ENCODE data around the gene SPEM2. TPM values are rescaled to one million over a fixed set of nuclear protein-coding genes. Genes with fewer than 3 reads are reported as not detected.

Gene SPEM2
- total RNA-seq, 1 experiment from 2014 or later, result not detected

GRCh38 chr17:7429722-7430121 lies 4.3 kb downstream of the SPEM2 start:
- no peaks in the 10 kb centered on the region for H3K27me3 ChIP-seq (ENCODE audit: low read length)
- H3K9me3 ChIP-seq (ENCODE audit: low read length), result no peaks in the 10 kb centered on the region
- ChIA-PET CTCF (no interaction called here), POLR2A (ENCODE audit: unreplicated experiment) (no interaction called here)
- BruUV-seq (replicated peaks), result no TSS peak
- no peaks in the 10 kb centered on the region for H3K36me3 ChIP-seq (ENCODE audit: low read depth, low read length)
- H3K4me3 ChIP-seq (ENCODE audit: low read length), result no peak overlapping the region
- no peak overlapping the region for H3K4me2 ChIP-seq (ENCODE audit: low read length)
- H2AFZ ChIP-seq (ENCODE audit: low read length), result no peak overlapping the region
- intact Hi-C loops (cut with micrococcal nuclease), result no loop called here
- no peak overlapping the region for H3K27ac ChIP-seq (ENCODE audit: low read length)
- no peaks in the 10 kb centered on the region for H3K4me1 ChIP-seq (ENCODE audit: insufficient read depth, low read length)
- H4K20me1 ChIP-seq (ENCODE audit: low read length), result no peaks in the 10 kb centered on the region
- TF ChIP-seq EZH2 (IDR thresholded peaks at IDR 0.05; ENCODE audit: low read length, unreplicated experiment), result no peak
- TF ChIP-seq EZH2phosphoT487 (IDR thresholded peaks at IDR 0.05; ENCODE audit: borderline replicate concordance, low read length), result no peak
- TF ChIP-seq CTCF (conservative IDR thresholded peaks at IDR 0.05; ENCODE audit: low read depth, low read length), result no peak
- no peaks in the 10 kb centered on the region for H3K79me2 ChIP-seq (ENCODE audit: low read length)
- no peak overlapping the region for H3K9ac ChIP-seq (ENCODE audit: low read length)
- no peaks in the 10 kb centered on the region for H3K9me2 ChIP-seq (replicated peaks; ENCODE audit: low read length)
- DNase-seq, result no peak
- H3F3A ChIP-seq (ENCODE audit: low read length, unreplicated experiment), result no peaks in the 10 kb centered on the region
- no peak for ATAC-seq

- no TSS peak for BruUV-seq (replicated peaks)
- Histone ChIP-seq H2AFZ (ENCODE audit: low read length) (no peak overlapping the region), H3F3A (ENCODE audit: low read length, unreplicated experiment) (no peaks in the 10 kb centered on the region), H3K4me3 (ENCODE audit: low read length) (no peak overlapping the region), H3K9ac (ENCODE audit: low read length) (no peak overlapping the region), H4K20me1 (ENCODE audit: low read length) (no peaks in the 10 kb centered on the region), H3K9me2 (replicated peaks; ENCODE audit: low read length) (no peaks in the 10 kb centered on the region), H3K36me3 (ENCODE audit: low read depth, low read length) (no peaks in the 10 kb centered on the region), H3K4me2 (ENCODE audit: low read length) (no peak overlapping the region), H3K27me3 (ENCODE audit: low read length) (no peaks in the 10 kb centered on the region), H3K27ac (ENCODE audit: low read length) (no peak overlapping the region), H3K4me1 (ENCODE audit: insufficient read depth, low read length) (0 out of 2 replicates have a peak, but pooled peaks cover under 1% of the 10 kb centered on the region), H3K79me2 (ENCODE audit: low read length) (no peaks in the 10 kb centered on the region), H3K9me3 (ENCODE audit: low read length) (no peaks in the 10 kb centered on the region)
- DNase-seq (no peak), ATAC-seq (no peak)
- intact Hi-C loops (cut with micrococcal nuclease), result no loop called here
- POLR2A ChIA-PET (ENCODE audit: unreplicated experiment), result no interaction called here
- TF ChIP-seq EZH2 (IDR thresholded peaks at IDR 0.05; ENCODE audit: low read length, unreplicated experiment), result no peak
- no peak for TF ChIP-seq EZH2phosphoT487 (IDR thresholded peaks at IDR 0.05; ENCODE audit: borderline replicate concordance, low read length)
- TF ChIP-seq CTCF (conservative IDR thresholded peaks at IDR 0.05; ENCODE audit: low read depth, low read length), result no peak
- CTCF ChIA-PET, result no interaction called here
Observed at GRCh38 chr17:7431231-7431630, 5.8 kb downstream of the SPEM2 start.

GRCh38 chr17:7432296-7432695 lies 6.9 kb downstream of the SPEM2 start:
- Histone ChIP-seq H3K9me3 (ENCODE audit: low read length) (no peaks in the 10 kb centered on the region), H3K4me1 (ENCODE audit: insufficient read depth, low read length) (0 out of 2 replicates have a peak, but pooled peaks cover 4% of the 10 kb centered on the region), H3F3A (ENCODE audit: low read length, unreplicated experiment) (no peaks in the 10 kb centered on the region), H3K27me3 (ENCODE audit: low read length) (no peaks in the 10 kb centered on the region), H3K9me2 (replicated peaks; ENCODE audit: low read length) (no peaks in the 10 kb centered on the region), H3K36me3 (ENCODE audit: low read depth, low read length) (no peaks in the 10 kb centered on the region), H3K79me2 (ENCODE audit: low read length) (0 out of 2 replicates have a peak, but pooled peaks cover 5% of the 10 kb centered on the region), H3K27ac (ENCODE audit: low read length) (no peak overlapping the region), H4K20me1 (ENCODE audit: low read length) (no peaks in the 10 kb centered on the region), H3K9ac (ENCODE audit: low read length) (no peak overlapping the region), H2AFZ (ENCODE audit: low read length) (no peak overlapping the region), H3K4me2 (ENCODE audit: low read length) (no peak overlapping the region), H3K4me3 (ENCODE audit: low read length) (no peak overlapping the region)
- TF ChIP-seq CTCF (conservative IDR thresholded peaks at IDR 0.05; ENCODE audit: low read depth, low read length), result no peak
- ChIA-PET POLR2A (ENCODE audit: unreplicated experiment) (interaction anchor here (0.7 kb wide), 1 partner anchor 103 kb away, joined by 3 read pairs; no protein-coding TSS in a partner anchor), CTCF (no interaction called here)
- intact Hi-C loops (cut with micrococcal nuclease), result no loop called here
- ATAC-seq, result no peak
- no TSS peak for BruUV-seq (replicated peaks)
- no peak for DNase-seq
